GM12874 (cell line): Measurements from ENCODE around the gene C1GALT1.

Source experiments
- TF ChIP-seq, protein P1 (sequence below): IDR thresholded peaks from 2 replicates; pipeline ENCODE4 v1.5.1; 2011; ENCODE audit warnings: low read depth, mild to moderate bottlenecking, control low read depth, low read length, moderate library complexity; ENCODE audit not compliant: insufficient read depth

The C1GALT1 gene

DNA sequence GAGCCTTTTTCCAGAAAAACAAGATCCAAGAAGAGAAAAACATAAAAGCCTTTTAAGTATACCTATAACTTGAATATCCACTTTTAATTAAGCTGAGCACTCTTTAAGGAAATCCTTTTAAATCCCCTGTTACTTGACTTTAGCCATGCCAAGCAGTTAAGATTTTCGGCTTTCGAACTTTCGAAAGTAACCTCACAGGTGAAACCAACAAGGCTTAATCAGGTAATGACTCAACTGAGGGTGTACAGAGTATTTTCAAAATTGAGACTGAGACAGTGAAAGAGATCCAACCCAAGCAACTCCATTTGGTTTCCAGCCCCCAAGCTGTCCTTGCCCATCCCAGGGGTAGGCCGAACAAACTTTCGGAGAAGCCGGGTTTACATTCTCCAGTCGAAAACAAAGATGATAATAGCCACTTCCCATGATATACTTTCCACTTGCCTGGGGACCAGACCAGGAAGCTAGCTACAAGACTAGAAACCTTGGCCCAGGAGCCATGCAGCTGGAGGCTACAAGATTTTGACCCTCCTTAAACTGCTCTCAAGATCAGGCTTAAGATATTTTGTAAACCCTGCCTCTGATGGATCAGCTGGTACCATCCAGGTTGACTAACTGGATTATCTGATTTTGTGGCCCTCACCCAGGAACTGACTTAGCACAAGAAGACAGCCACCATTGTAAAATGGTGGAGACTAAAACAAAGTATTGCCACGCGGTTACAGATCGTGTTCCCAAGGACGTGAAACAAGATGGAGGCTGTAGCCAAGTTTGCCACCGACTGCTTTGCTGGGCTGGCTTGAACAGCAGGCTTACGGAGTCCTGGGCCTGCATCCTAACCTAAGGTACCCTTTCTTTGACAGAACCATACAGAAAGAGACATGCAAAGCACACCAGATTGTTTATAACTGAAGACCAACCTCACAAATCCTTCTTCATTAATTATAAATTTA, 32.3 kb downstream of the C1GALT1 start:
- TF ChIP-seq, protein P1, sequence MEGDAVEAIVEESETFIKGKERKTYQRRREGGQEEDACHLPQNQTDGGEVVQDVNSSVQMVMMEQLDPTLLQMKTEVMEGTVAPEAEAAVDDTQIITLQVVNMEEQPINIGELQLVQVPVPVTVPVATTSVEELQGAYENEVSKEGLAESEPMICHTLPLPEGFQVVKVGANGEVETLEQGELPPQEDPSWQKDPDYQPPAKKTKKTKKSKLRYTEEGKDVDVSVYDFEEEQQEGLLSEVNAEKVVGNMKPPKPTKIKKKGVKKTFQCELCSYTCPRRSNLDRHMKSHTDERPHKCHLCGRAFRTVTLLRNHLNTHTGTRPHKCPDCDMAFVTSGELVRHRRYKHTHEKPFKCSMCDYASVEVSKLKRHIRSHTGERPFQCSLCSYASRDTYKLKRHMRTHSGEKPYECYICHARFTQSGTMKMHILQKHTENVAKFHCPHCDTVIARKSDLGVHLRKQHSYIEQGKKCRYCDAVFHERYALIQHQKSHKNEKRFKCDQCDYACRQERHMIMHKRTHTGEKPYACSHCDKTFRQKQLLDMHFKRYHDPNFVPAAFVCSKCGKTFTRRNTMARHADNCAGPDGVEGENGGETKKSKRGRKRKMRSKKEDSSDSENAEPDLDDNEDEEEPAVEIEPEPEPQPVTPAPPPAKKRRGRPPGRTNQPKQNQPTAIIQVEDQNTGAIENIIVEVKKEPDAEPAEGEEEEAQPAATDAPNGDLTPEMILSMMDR, result no peak

DNA sequence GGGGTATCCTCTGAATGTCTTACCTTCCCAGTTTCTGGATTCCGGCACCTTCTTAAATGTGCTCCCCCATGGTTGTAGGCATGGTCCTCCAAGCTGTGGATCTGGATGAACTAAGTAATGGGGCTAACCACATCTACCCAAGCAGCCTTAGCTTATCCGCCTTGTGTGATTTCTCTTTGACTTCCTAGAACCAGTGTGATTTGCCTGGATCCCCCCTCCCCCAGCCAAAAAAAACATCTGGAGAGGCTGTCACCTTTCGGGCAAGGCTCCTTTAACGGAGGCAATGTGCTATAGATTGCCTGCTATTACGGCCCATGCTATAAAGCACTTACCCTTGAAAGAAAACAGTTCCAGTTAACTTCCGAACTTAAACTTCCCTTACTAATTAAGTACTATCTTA, 33.9 kb downstream of the C1GALT1 start:
- TF ChIP-seq, protein P1, result no peak

DNA sequence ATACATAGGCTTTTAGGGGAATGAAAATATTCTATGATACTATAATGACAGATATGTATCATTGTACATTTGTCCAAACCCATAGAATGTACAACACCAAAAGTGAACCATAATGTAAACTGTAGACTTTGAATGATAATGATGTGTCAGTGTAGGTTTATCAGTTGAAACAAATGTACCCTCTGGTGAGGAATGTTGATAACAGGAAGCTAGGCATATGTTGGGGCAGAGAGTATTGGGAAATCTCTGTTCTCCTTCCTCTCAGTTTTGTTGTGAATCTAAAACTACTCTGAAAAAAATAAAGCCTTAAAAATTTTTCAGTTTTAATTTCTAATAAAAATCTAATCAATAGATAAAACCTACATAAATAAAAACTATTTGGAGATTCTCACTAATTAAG, 36.9 kb downstream of the C1GALT1 start:
- TF ChIP-seq, protein P1, result no peak

DNA sequence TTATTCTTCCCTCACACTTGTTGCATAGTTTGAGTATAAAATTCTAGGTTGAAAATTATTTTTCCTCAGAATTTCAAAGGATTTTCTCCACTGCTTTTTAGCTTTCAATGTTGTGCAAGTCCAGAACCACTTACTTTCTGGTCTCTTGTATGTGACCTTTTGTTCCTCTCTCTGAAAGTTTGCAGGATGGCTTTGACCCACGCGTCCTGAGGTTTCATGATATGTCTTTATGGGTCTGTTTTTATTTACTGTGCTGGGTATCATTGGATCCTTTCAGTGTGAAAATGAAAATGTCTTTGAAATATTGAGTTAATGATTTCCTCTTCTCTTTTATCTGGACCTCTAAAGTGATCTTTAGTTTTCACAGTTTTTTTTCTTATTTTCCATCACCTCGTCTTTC, 38.5 kb downstream of the C1GALT1 start:
- TF ChIP-seq, protein P1, result no peak

DNA sequence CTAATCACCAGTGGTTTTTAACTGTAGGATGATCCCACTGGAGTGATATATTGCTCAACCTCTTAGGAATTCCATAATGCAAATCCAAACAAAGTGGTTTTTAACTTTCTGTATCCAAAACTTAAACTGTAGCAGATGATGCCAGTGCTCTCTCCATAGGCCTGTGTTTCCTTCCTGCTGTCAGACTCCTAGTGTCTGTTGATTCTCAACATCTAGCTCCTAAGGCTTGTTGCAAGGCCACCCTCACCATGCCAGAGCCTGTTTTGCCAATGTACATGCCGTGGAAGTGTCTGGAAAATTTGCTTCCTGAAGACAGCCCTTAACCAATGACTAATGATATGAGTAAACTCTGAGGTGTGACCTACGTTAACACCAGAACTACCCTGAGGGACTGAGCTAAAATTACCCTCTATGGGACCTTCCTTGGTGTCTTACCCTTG, 39.3 kb downstream of the C1GALT1 start:
- TF ChIP-seq, protein P1, result no peak

DNA sequence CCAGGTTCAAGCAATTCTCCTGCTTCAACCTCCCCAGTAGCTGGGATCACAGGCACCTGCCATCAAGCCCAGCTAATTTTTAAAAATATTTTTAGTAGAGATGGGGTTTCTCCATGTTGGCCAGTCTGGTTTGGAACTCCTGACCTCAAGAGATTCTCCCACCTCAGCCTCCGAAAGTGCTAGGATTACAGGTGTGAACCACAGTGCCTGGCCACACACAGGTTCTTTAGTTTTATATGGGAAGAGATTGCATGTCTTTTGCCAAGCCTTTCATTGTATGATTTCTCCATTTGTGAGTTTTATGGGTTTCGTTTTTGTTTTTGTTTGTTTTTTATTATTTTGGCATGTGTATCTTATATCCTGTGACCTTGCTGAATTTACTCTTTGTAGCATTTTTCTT, 40.9 kb downstream of the C1GALT1 start:
- TF ChIP-seq, protein P1, result no peak

DNA sequence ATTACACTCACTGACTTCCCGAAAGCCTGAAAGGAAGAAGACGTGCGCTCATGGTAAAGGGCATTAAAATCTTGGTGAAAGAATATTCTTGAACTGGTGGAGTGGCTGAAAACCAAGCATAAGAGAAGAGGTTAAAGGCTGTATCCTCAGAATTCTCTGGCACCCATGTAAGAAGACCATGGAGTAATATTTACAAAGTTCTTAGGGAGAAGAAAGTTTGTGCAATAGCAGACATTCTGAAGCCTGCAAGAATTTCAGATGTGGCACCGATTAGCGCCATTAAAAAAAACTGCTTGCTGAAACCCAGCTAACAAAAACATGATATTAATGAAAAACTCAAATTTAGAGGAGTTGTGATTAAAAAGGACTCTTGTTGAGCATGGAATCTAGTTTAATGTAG, 44.1 kb downstream of the C1GALT1 start:
- TF ChIP-seq, protein P1, result no peak
